Neural crest cell (in vitro differentiated cells): ENCODE results near the gene MTFP1. TPM values are rescaled to one million over a fixed set of nuclear protein-coding genes. Genes with fewer than 3 reads are reported as not detected.
A peak's percentile ranks its signal among the peaks of the same experiment; 100 is the strongest.

Experiments
- DNase-seq: peaks from one replicate; pipeline ENCODE4 v3.0.0; 2021; ENCODE audit warnings: low read depth, mixed read lengths, low spot score
- H3K27ac Mint-ChIP-seq: one replicate; pipeline ENCODE4 v1.8.0; 2021; ENCODE audit warnings: mild to moderate bottlenecking, mixed read lengths; ENCODE audit not compliant: unreplicated experiment
- H3K27me3 Mint-ChIP-seq: 2 replicates; pipeline ENCODE4 v1.8.0; 2021; ENCODE audit warnings: low read depth, mild to moderate bottlenecking, mixed read lengths
- H3K36me3 Mint-ChIP-seq: 2 replicates; pipeline ENCODE4 v1.8.0; 2021; ENCODE audit warnings: low read depth, mild to moderate bottlenecking, mixed read lengths
- H3K4me1 Mint-ChIP-seq: 2 replicates; pipeline ENCODE4 v1.8.0; 2021; ENCODE audit warnings: mixed read lengths
- H3K4me3 Mint-ChIP-seq: one replicate; pipeline ENCODE4 v1.8.0; 2021; ENCODE audit warnings: mild to moderate bottlenecking, mixed read lengths
- H3K9me3 Mint-ChIP-seq: 2 replicates; pipeline ENCODE4 v1.8.0; 2021; ENCODE audit warnings: mixed read lengths
- total RNA-seq: library from RNA; stranded (reverse); gene quantifications from 2 replicates; pipeline ENCODE4 v1.2.1, GENCODE V29; 2021
- TF ChIP-seq, protein P1 (sequence below): fragments of 200-600 bp; sonication (generic); conservative IDR thresholded peaks from 2 replicates; pipeline ENCODE4 v1.5.0; 2021; ENCODE audit warnings: antibody characterized with exemption, mild to moderate bottlenecking

Gene MTFP1
- total RNA-seq, 1 donor from 2014 or later = 37.4 TPM

GRCh38 chr22:30393322-30393680 lies 32.3 kb upstream of the MTFP1 start:
- Mint-ChIP-seq H3K36me3 (no peaks in the 10 kb centered on the region), H3K27ac (peak overlapping the region; percentile 75), H3K9me3 (no peaks in the 10 kb centered on the region), H3K27me3 (peaks cover 24% of the 10 kb centered on the region), H3K4me1 (peaks cover 53% of the 10 kb centered on the region), H3K4me3 (peak overlapping the region; percentile 58)
- TF ChIP-seq, protein P1, sequence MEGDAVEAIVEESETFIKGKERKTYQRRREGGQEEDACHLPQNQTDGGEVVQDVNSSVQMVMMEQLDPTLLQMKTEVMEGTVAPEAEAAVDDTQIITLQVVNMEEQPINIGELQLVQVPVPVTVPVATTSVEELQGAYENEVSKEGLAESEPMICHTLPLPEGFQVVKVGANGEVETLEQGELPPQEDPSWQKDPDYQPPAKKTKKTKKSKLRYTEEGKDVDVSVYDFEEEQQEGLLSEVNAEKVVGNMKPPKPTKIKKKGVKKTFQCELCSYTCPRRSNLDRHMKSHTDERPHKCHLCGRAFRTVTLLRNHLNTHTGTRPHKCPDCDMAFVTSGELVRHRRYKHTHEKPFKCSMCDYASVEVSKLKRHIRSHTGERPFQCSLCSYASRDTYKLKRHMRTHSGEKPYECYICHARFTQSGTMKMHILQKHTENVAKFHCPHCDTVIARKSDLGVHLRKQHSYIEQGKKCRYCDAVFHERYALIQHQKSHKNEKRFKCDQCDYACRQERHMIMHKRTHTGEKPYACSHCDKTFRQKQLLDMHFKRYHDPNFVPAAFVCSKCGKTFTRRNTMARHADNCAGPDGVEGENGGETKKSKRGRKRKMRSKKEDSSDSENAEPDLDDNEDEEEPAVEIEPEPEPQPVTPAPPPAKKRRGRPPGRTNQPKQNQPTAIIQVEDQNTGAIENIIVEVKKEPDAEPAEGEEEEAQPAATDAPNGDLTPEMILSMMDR = no peak
- DNase-seq = no peak

- TF ChIP-seq, protein P1 = no peak
- no peaks in the 10 kb centered on the region for H3K9me3 Mint-ChIP-seq
- peaks cover 59% of the 10 kb centered on the region for H3K4me1 Mint-ChIP-seq
- no peak for DNase-seq
- H3K27ac Mint-ChIP-seq = no peak overlapping the region
- H3K4me3 Mint-ChIP-seq = peak overlapping the region; percentile 58
- peaks cover 28% of the 10 kb centered on the region for H3K27me3 Mint-ChIP-seq
- H3K36me3 Mint-ChIP-seq = no peaks in the 10 kb centered on the region
Measured at GRCh38 chr22:30393885-30394284, 31.7 kb upstream of the MTFP1 start.

- DNase-seq = peak; percentile 45
- H3K4me3 Mint-ChIP-seq = peak within 1 kb of the TSS; percentile 92
- peaks cover 28% of the 10 kb centered on the region for H3K27me3 Mint-ChIP-seq
- H3K9me3 Mint-ChIP-seq = no peaks in the 10 kb centered on the region
- H3K27ac Mint-ChIP-seq = no peak within 1 kb of the TSS
- TF ChIP-seq, protein P1 = no peak
- peaks cover 51% of the 10 kb centered on the region for H3K4me1 Mint-ChIP-seq
- H3K36me3 Mint-ChIP-seq = no peaks in the 10 kb centered on the region
Measured at GRCh38 chr22:30396871-30397655, 28.5 kb upstream of the MTFP1 start, which contains the start of gene SEC14L2. Gene SEC14L2 (plus strand): TSS chr22:30397018. CDS start chr22:30397117, 99 bp downstream.

GRCh38 chr22:30397656-30398635 lies 27.6 kb upstream of the MTFP1 start:
- peaks cover 28% of the 10 kb centered on the region for H3K27me3 Mint-ChIP-seq
- H3K4me1 Mint-ChIP-seq = peaks cover 47% of the 10 kb centered on the region
- DNase-seq = no peak
- H3K27ac Mint-ChIP-seq = peak overlapping the region; percentile 12
- peak overlapping the region; percentile 87 for H3K4me3 Mint-ChIP-seq
- TF ChIP-seq, protein P1 = no peak
- no peaks in the 10 kb centered on the region for H3K36me3 Mint-ChIP-seq
- no peaks in the 10 kb centered on the region for H3K9me3 Mint-ChIP-seq
